GM12878 (cell line): ENCODE data around the gene NUDCD3. TPM values are rescaled to one million over a fixed set of nuclear protein-coding genes. Genes with fewer than 3 reads are reported as not detected.

Experiments
- ATAC-seq: fragments of 200-7000 bp; cut with Tn5 transposase; 3 replicates; pipeline ENCODE4 v1.9.1; 2020; ENCODE audit warnings: mild to moderate bottlenecking, moderate library complexity
- BruUV-seq: library from RNA; stranded (reverse); fragments of 400-500 nt; replicated peaks from 2 replicates; lab custom pipeline; 2021; lab: Mats Ljungman, UMichigan
- CTCF ChIA-PET: fragments of 300-600 bp; sonication (Branson Sonifier 250); formaldehyde crosslinking; extraction: SDS; loops from one replicate; lab custom pipeline; 2021; ENCODE audit warnings: inconsistent platforms; lab: Yijun Ruan, JAX
- POLR2A ChIA-PET: fragments of 350-600 bp; formaldehyde crosslinking; extraction: SDS; loops from one replicate; lab custom pipeline; 2021; ENCODE audit warnings: inconsistent platforms; lab: Charles Lee
- RAD21 ChIA-PET: fragments of 300-600 bp; sonication (Branson Sonifier 250); formaldehyde crosslinking; loops from one replicate; lab custom pipeline; 2023; ENCODE audit warnings: antibody characterized with exemption; ENCODE audit not compliant: unreplicated experiment; lab: Charles Lee
- SMC1A ChIA-PET: fragments of 300-600 bp; sonication (Branson Sonifier 250); formaldehyde crosslinking; loops from one replicate; lab custom pipeline; 2023; ENCODE audit not compliant: unreplicated experiment, uncharacterized antibody; lab: Charles Lee
- DNase-seq: peaks from one replicate; pipeline ENCODE4 v3.0.0-alpha.2; 2011; ENCODE audit warnings: low read depth, low spot score
- FAIRE-seq: peaks from 3 replicates; lab custom pipeline; 2011; peaks lifted over from hg19 to GRCh38; lab: Jason Lieb, UNC
- H2AFZ ChIP-seq: 2 replicates; pipeline ENCODE4 v1.6.0; 2011; ENCODE audit warnings: low read depth, low read length, control low read depth; ENCODE audit not compliant: control insufficient read depth
- H3K27ac ChIP-seq: 2 replicates; pipeline ENCODE4 v1.5.1; 2011; ENCODE audit warnings: control low read depth; ENCODE audit not compliant: control insufficient read depth, insufficient read depth
- H3K27me3 ChIP-seq, 2 experiments: replicated peaks in 1 of 2; 2 replicates each; pipeline versions ENCODE4 v1.6.0 to v1.6.1; 2011; ENCODE audit warnings: low read length in 1 of 2; ENCODE audit not compliant: control insufficient read depth in 2 of 2, insufficient read depth in 2 of 2
- H3K36me3 ChIP-seq, 2 experiments: 2 replicates each; pipeline ENCODE4 v1.5.1; 2011; ENCODE audit warnings: low read length in 1 of 2; ENCODE audit not compliant: control insufficient read depth in 2 of 2, insufficient read depth in 2 of 2
- H3K4me1 ChIP-seq: 2 replicates; pipeline ENCODE4 v1.6.1; 2011; ENCODE audit warnings: mild to moderate bottlenecking, low read length, moderate library complexity, mixed read lengths; ENCODE audit not compliant: control insufficient read depth, insufficient read depth
- H3K4me2 ChIP-seq: 2 replicates; pipeline ENCODE4 v1.6.0; 2011; ENCODE audit warnings: control low read depth; ENCODE audit not compliant: control insufficient read depth, insufficient read depth
- H3K4me3 ChIP-seq: fragments of 200-600 bp; sonication (generic); 2 replicates; pipeline ENCODE4 v1.5.1; 2016
- H3K79me2 ChIP-seq: 2 replicates; pipeline ENCODE4 v1.6.0; 2011; ENCODE audit warnings: low read length; ENCODE audit not compliant: control insufficient read depth, insufficient read depth
- H3K9ac ChIP-seq: 2 replicates; pipeline ENCODE4 v1.8.0; 2011; ENCODE audit warnings: low read length, control low read depth, mixed read lengths; ENCODE audit not compliant: control insufficient read depth, insufficient read depth
- H3K9me3 ChIP-seq: replicated peaks from 3 replicates; pipeline ENCODE4 v1.5.1; 2011; ENCODE audit warnings: mild to moderate bottlenecking, low read length; ENCODE audit not compliant: control insufficient read depth, insufficient read depth
- H4K20me1 ChIP-seq: 2 replicates; pipeline ENCODE4 v1.6.0; 2011; ENCODE audit not compliant: control insufficient read depth, insufficient read depth
- ATF7 ChIP-seq: fragments of 450-650 bp; IDR thresholded peaks from 2 replicates; pipeline ENCODE4 v1.6.1; 2016; ENCODE audit warnings: low read depth, mild to moderate bottlenecking
- EP300 ChIP-seq, 2 experiments: fragments of 150-350 bp in 1 of 2; IDR thresholded peaks; 2 replicates each; pipeline ENCODE4 v1.6.1; 2011 to 2012; ENCODE audit warnings: low read depth in 2 of 2, low read length in 2 of 2, borderline replicate concordance in 1 of 2, improper control_type of control experiment in 1 of 2, inconsistent platforms in 1 of 2; ENCODE audit not compliant: control insufficient read depth in 1 of 2
- ETV6 ChIP-seq, 2 experiments: fragments of 450-650 bp in 1 of 2; IDR thresholded peaks in 1 of 2; conservative IDR thresholded peaks in 1 of 2; 2 replicates each; pipeline ENCODE4 v1.6.1; 2014; ENCODE audit warnings: antibody characterized with exemption in 1 of 2, borderline replicate concordance in 1 of 2, low read depth in 1 of 2, mild to moderate bottlenecking in 1 of 2, moderate library complexity in 1 of 2
- HDAC6 ChIP-seq: fragments of 200-600 bp; sonication (generic); IDR thresholded peaks from one replicate; pipeline ENCODE4 v1.8.0; 2017; ENCODE audit warnings: antibody characterized with exemption; ENCODE audit not compliant: unreplicated experiment
- KDM1A ChIP-seq: fragments of 200-600 bp; sonication (generic); IDR thresholded peaks from 2 replicates; pipeline ENCODE4 v1.6.1; 2016; ENCODE audit warnings: borderline replicate concordance
- NFIC ChIP-seq: IDR thresholded peaks from 2 replicates; pipeline ENCODE4 v1.6.1; 2012; ENCODE audit warnings: low read depth, mild to moderate bottlenecking, inconsistent platforms, low read length, moderate library complexity
- NFYA ChIP-seq: IDR thresholded peaks from 2 replicates; pipeline ENCODE4 v1.6.1; 2011; ENCODE audit warnings: low read depth, mild to moderate bottlenecking, low read length, improper control_type of control experiment, borderline replicate concordance
- NR2C2 ChIP-seq: IDR thresholded peaks from 2 replicates; pipeline ENCODE4 v1.6.1; 2011; ENCODE audit warnings: borderline replicate concordance, low read depth; ENCODE audit not compliant: control insufficient read depth, insufficient read length
- NR2F1 ChIP-seq: fragments of 450-650 bp; conservative IDR thresholded peaks from 2 replicates; pipeline ENCODE4 v1.6.1; 2017; ENCODE audit warnings: mild to moderate bottlenecking
- POU2F2 ChIP-seq: IDR thresholded peaks from 3 replicates; pipeline ENCODE4 v1.6.1; 2011; ENCODE audit warnings: low read depth, mild to moderate bottlenecking, low read length, borderline replicate concordance
- STAT3 ChIP-seq: IDR thresholded peaks from 2 replicates; pipeline ENCODE4 v1.6.1; 2011; ENCODE audit warnings: low read depth, low read length, improper control_type of control experiment
- WGBS: methylation state at CpG from one replicate; pipeline ENCODE4 v1.1.6; 2016; ENCODE audit warnings: low lambda C conversion rate; ENCODE audit not compliant: insufficient replicate concordance, insufficient coverage; ENCODE audit errors: missing lambda C conversion rate; 5-methylcytosine and 5-hydroxymethylcytosine counted together
- in situ Hi-C: fragments of 300-500 bp; cut with MboI; formaldehyde crosslinking; loops from 9 replicates; pipeline ENCODE4 v1.14.3; 2018; ENCODE audit warnings: mixed read lengths
- intact Hi-C: fragments of 100-400 bp; cut with micrococcal nuclease; formaldehyde crosslinking; loops from one replicate; pipeline ENCODE4 v1.14.2; 2022; ENCODE audit not compliant: unreplicated experiment
- polyA plus RNA-seq, 11 experiments: library from polyadenylated mRNA; depleted of rRNA in 4 of 11; unstranded in 6 of 11; stranded (reverse) in 5 of 11; fragments of >200 nt; fragmentation: Nextera tagmentation in 4 of 11; fragmentation: Illumina TruSeq in 1 of 11; extraction: Ambion mirVana in 4 of 11; extraction: Trizol in 1 of 11; gene quantifications; 1 replicate in 1 of 11; 2 replicates in 10 of 11; pipeline versions ENCODE4 v1.2.1 to v1.2.3, GENCODE V29; 2011 to 2016; ENCODE audit warnings: inconsistent platforms in 2 of 11, missing spikeins in 2 of 11, low read depth in 1 of 11
- total RNA-seq, 4 experiments: library from RNA; depleted of rRNA in 3 of 4; stranded (reverse); fragments of >200 nt in 3 of 4; fragmentation: Illumina TruSeq in 1 of 4; extraction: Trizol in 1 of 4; gene quantifications; 2 replicates each; pipeline versions ENCODE4 v1.2.1 to v1.2.3, GENCODE V29; 2013 to 2021

NUDCD3 gene
- total and polyA plus RNA-seq, 10 of the 15 experiments (the other 5 are each of a cell fraction or from before 2014, with no cell fraction given): 25.0 to 89.8 (median 46.4) TPM

DNA sequence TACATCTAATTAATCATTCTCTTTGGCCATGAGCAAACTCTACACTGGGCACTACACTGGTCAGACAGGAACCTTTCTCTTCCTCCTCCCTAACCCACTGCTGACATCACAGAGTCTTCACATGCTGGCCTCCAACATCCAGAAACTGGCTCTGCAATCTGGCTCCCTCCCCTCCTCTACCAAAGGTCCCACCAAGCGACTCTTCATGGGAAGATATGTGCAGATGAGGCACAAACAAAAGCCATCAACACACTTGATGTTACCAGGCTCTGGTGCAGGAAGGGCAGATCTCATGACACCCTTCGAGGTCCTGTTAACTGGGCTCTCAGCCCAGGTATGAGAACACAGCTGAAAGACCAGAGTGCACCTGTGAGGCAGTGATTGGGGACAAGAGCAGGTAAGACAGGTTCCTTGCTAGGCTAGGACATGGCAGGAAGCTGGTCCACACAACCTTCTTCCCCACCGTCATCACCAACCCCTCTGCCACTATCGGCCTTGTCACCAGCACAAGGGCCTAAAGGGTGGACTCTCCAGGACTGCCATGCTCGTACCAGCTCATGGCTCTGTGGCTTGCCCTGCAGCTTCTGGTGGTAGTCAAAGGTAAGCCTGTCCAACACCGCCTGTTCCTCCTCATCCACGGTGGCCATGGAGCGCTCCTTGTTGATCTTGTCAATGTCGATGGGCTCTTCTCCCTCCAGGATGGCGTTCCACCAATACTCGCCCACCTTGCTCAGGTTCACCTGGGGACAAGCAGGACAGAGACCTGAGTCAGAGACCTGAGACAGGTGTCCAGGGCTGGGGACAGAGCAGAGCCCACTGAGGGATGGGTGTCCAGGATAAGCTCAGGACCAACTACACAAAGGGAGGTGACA is 98.5 kb downstream of the NUDCD3 start:
- no peaks in the 10 kb centered on the region for H3K4me1 ChIP-seq
- in situ Hi-C loops: no loop called here
- no peak for TF ChIP-seq NR2F1
- no peak for TF ChIP-seq NFYA
- no peak for TF ChIP-seq POU2F2
- no peak for TF ChIP-seq NFIC
- no peak for TF ChIP-seq EP300 (IDR thresholded peaks at IDR 0.05; ENCODE audit: borderline replicate concordance in 1 of 2, control insufficient read depth in 1 of 2, low read depth in 2 of 2, low read length in 2 of 2)
- no peak for TF ChIP-seq STAT3
- no peak for TF ChIP-seq HDAC6
- no peak for TF ChIP-seq ETV6 (conservative IDR thresholded peaks at IDR 0.05 in 1 of 2, IDR thresholded peaks at IDR 0.05 in 1 of 2; ENCODE audit: borderline replicate concordance in 1 of 2, low read depth in 1 of 2)
- TF ChIP-seq KDM1A: no peak
- TF ChIP-seq ATF7: no peak
- TF ChIP-seq NR2C2: no peak
- TF ChIP-seq, all 136 proteins: peak for 0
- SMC1A ChIA-PET: no interaction called here
- POLR2A ChIA-PET: no interaction called here
- no peaks in the 10 kb centered on the region for H4K20me1 ChIP-seq
- no peak for ATAC-seq
- H3K27ac ChIP-seq: no peak overlapping the region
- H3K36me3 ChIP-seq: peaks cover 16 to 18% of the 10 kb centered on the region in 2 experiments
- FAIRE-seq: no peak
- intact Hi-C loops: no loop called here
- no peaks in the 10 kb centered on the region for H3K9me3 ChIP-seq
- H3K9ac ChIP-seq: no peak overlapping the region
- H3K79me2 ChIP-seq: no peaks in the 10 kb centered on the region
- RAD21 ChIA-PET: no interaction called here
- H3K4me3 ChIP-seq: no peak overlapping the region
- DNase-seq: no peak
- no peak overlapping the region for H3K4me2 ChIP-seq
- CTCF ChIA-PET: interaction anchor here (0.5 kb wide), 1 partner anchor 36 kb away, joined by 3 read pairs; no protein-coding TSS in a partner anchor
- H3K27me3 ChIP-seq: no peaks in the 10 kb centered on the region
- BruUV-seq: no TSS peak
- H2AFZ ChIP-seq: no peak overlapping the region
- 93% methylated on average over 11 of the region's 11 CpGs for WGBS
